ENCODE measurements around the gene NUP42.

GRCh38 chr7:23212395-23212794 is 30.5 kb downstream of the NUP42 start:
- TF ChIP-seq, protein P1, sequence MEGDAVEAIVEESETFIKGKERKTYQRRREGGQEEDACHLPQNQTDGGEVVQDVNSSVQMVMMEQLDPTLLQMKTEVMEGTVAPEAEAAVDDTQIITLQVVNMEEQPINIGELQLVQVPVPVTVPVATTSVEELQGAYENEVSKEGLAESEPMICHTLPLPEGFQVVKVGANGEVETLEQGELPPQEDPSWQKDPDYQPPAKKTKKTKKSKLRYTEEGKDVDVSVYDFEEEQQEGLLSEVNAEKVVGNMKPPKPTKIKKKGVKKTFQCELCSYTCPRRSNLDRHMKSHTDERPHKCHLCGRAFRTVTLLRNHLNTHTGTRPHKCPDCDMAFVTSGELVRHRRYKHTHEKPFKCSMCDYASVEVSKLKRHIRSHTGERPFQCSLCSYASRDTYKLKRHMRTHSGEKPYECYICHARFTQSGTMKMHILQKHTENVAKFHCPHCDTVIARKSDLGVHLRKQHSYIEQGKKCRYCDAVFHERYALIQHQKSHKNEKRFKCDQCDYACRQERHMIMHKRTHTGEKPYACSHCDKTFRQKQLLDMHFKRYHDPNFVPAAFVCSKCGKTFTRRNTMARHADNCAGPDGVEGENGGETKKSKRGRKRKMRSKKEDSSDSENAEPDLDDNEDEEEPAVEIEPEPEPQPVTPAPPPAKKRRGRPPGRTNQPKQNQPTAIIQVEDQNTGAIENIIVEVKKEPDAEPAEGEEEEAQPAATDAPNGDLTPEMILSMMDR (IDR thresholded peaks at IDR 0.05), result no peak
- TF ChIP-seq POLR2A (IDR thresholded peaks at IDR 0.05; ENCODE audit: low read depth) (no peak), POLR2AphosphoS5 (IDR thresholded peaks at IDR 0.05) (no peak), EP300 (IDR thresholded peaks at IDR 0.05) (no peak)

All from esophagus muscularis mucosa (tissue), 4 donors.